Panc1 (cell line): ENCODE data around the gene SRP54. TPM values are rescaled to one million over a fixed set of nuclear protein-coding genes. Genes with fewer than 3 reads are reported as not detected.

Experiments used
- ATAC-seq: fragments of 200-7000 bp; cut with Tn5 transposase; 2 replicates; pipeline ENCODE4 v1.9.1; 2020; ENCODE audit warnings: mild to moderate bottlenecking, moderate library complexity
- BruUV-seq: library from RNA; stranded (reverse); fragments of 400-500 nt; replicated peaks from 2 replicates; lab custom pipeline; 2021; lab: Mats Ljungman, UMichigan
- CTCF ChIA-PET: fragments of 300-600 bp; sonication (Branson Sonifier 250); formaldehyde crosslinking; loops from one replicate; lab custom pipeline; 2022; ENCODE audit warnings: antibody characterized with exemption; lab: Charles Lee
- POLR2A ChIA-PET: fragments of 300-600 bp; sonication (Branson Sonifier 250); formaldehyde crosslinking; loops from one replicate; lab custom pipeline; 2022; ENCODE audit warnings: antibody characterized with exemption; lab: Charles Lee
- DNase-seq: peaks from one replicate; pipeline ENCODE4 v3.0.0-alpha.2; 2010; ENCODE audit warnings: low read depth, low spot score
- H3K27ac ChIP-seq: 2 replicates; pipeline ENCODE4 v1.5.1; 2011; ENCODE audit warnings: mild to moderate bottlenecking, low read length, inconsistent platforms
- H3K27me3 ChIP-seq: fragments of 200-500 bp; sonication (Bioruptor generic); 2 replicates; pipeline ENCODE4 v1.6.0; 2014; ENCODE audit warnings: low read length, inconsistent platforms; ENCODE audit not compliant: control insufficient read depth, insufficient read depth
- H3K36me3 ChIP-seq: fragments of 200-500 bp; sonication (Bioruptor generic); 2 replicates; pipeline ENCODE4 v1.5.1; 2014; ENCODE audit warnings: inconsistent platforms, mild to moderate bottlenecking, low read length, moderate library complexity; ENCODE audit not compliant: control insufficient read depth, insufficient read depth
- H3K4me1 ChIP-seq: 2 replicates; pipeline ENCODE4 v1.5.1; 2011; ENCODE audit warnings: inconsistent platforms, mild to moderate bottlenecking, low read length, moderate library complexity; ENCODE audit not compliant: control insufficient read depth, insufficient read depth
- H3K4me3 ChIP-seq, 2 experiments: 2 replicates each; pipeline ENCODE4 v1.5.1; 2011 to 2012; ENCODE audit warnings: low read depth in 2 of 2, low read length in 2 of 2, mild to moderate bottlenecking in 2 of 2, inconsistent platforms in 1 of 2, moderate library complexity in 1 of 2
- H3K9me3 ChIP-seq: fragments of 200-500 bp; sonication (Bioruptor generic); 2 replicates; pipeline ENCODE4 v1.5.1; 2014; ENCODE audit warnings: low read depth, mild to moderate bottlenecking, inconsistent platforms, low read length, moderate library complexity; ENCODE audit not compliant: control insufficient read depth, insufficient read depth
- CTCF ChIP-seq: fragments of 450-650 bp; IDR thresholded peaks from 2 replicates; pipeline ENCODE4 v1.5.1; 2017; ENCODE audit warnings: mild to moderate bottlenecking
- POLR2AphosphoS5 ChIP-seq: IDR thresholded peaks from 2 replicates; pipeline ENCODE4 v1.6.1; 2012; ENCODE audit warnings: mild to moderate bottlenecking, low read depth, low read length, moderate library complexity
- REST ChIP-seq, 2 experiments: IDR thresholded peaks; 2 replicates each; pipeline ENCODE4 v1.6.1; 2011 to 2012; ENCODE audit warnings: low read depth in 2 of 2, control low read depth in 1 of 2, low read length in 1 of 2, mild to moderate bottlenecking in 1 of 2, moderate library complexity in 1 of 2; ENCODE audit not compliant: insufficient read depth in 1 of 2
- SIN3A ChIP-seq: IDR thresholded peaks from 2 replicates; pipeline ENCODE4 v1.6.1; 2012; ENCODE audit warnings: low read depth, mild to moderate bottlenecking, low read length, moderate library complexity, borderline replicate concordance; ENCODE audit not compliant: insufficient read depth
- TCF7L2 ChIP-seq: IDR thresholded peaks from 2 replicates; pipeline ENCODE4 v1.6.1; 2011; ENCODE audit warnings: mild to moderate bottlenecking, low read depth, low read length, inconsistent platforms
- in situ Hi-C: cut with HindIII; loops from 2 replicates; pipeline ENCODE4 v1.10.0; 2016; ENCODE audit warnings: low sequenced_read_pairs, low pct_unique_long_range_greater_than_20kb
- intact Hi-C: fragments of 100-400 bp; cut with micrococcal nuclease; formaldehyde crosslinking; loops from one replicate; pipeline ENCODE4 v1.10.0; 2022; ENCODE audit not compliant: unreplicated experiment
- total RNA-seq: library from RNA; stranded (reverse); gene quantifications from one replicate; pipeline ENCODE4 v1.2.1, GENCODE V29; 2021; ENCODE audit not compliant: unreplicated experiment

SRP54 gene
- total RNA-seq, 1 experiment from 2014 or later, result 53.2 TPM

- in situ Hi-C loops (no loop called here), intact Hi-C loops (no loop called here)
- Histone ChIP-seq H3K36me3 (peaks cover 28% of the 10 kb centered on the region), H3K27me3 (no peaks in the 10 kb centered on the region), H3K4me3 (no peak overlapping the region), H3K27ac (no peak overlapping the region), H3K4me1 (no peaks in the 10 kb centered on the region), H3K9me3 (no peaks in the 10 kb centered on the region)
- BruUV-seq, result no TSS peak
- ChIA-PET POLR2A (no interaction called here), CTCF (no interaction called here)
- no peak for ATAC-seq
- DNase-seq, result no peak
- TF ChIP-seq REST (IDR thresholded peaks at IDR 0.05; ENCODE audit: insufficient read depth in 1 of 2, low read depth in 2 of 2, low read length in 1 of 2) (no peak), SIN3A (no peak), POLR2AphosphoS5 (no peak), CTCF (no peak), TCF7L2 (no peak)
These were observed 37.9 kb downstream of the SRP54 start for GRCh38 chr14:35020713-35021112.

- ATAC-seq (no peak), DNase-seq (no peak)
- ChIA-PET POLR2A (no interaction called here), CTCF (no interaction called here)
- BruUV-seq, result no TSS peak
- H3K27ac ChIP-seq, result no peak overlapping the region
- H3K4me1 ChIP-seq, result no peaks in the 10 kb centered on the region
- H3K36me3 ChIP-seq, result peaks cover 17% of the 10 kb centered on the region
- TF ChIP-seq SIN3A (no peak), REST (IDR thresholded peaks at IDR 0.05; ENCODE audit: insufficient read depth in 1 of 2, low read depth in 2 of 2, low read length in 1 of 2) (no peak), CTCF (no peak), POLR2AphosphoS5 (no peak), TCF7L2 (no peak)
- H3K27me3 ChIP-seq, result no peaks in the 10 kb centered on the region
- no peak overlapping the region for H3K4me3 ChIP-seq
- H3K9me3 ChIP-seq, result no peaks in the 10 kb centered on the region
- in situ Hi-C loops, result no loop called here
- intact Hi-C loops, result no loop called here
These were observed 45.6 kb downstream of the SRP54 start for GRCh38 chr14:35028435-35028834.
